Breast epithelium (tissue), 3 donors: ENCODE measurements around the gene PON2.

Experiments
- POLR2A ChIP-seq: fragments of 450-650 bp; IDR thresholded peaks from one replicate; pipeline ENCODE4 v1.6.1; 2016; ENCODE audit warnings: antibody characterized with exemption, mild to moderate bottlenecking, moderate library complexity
- TF ChIP-seq, protein P1 (sequence below), 3 donors: fragments of 450-650 bp; IDR thresholded peaks; one replicate each; pipeline ENCODE4 v1.5.1; 2016 to 2017; ENCODE audit warnings: antibody characterized with exemption in 3 of 3, mild to moderate bottlenecking in 3 of 3, moderate library complexity in 3 of 3

GRCh38 chr7:95411036-95411435, 23.8 kb downstream of the PON2 start:
- TF ChIP-seq, protein P1, sequence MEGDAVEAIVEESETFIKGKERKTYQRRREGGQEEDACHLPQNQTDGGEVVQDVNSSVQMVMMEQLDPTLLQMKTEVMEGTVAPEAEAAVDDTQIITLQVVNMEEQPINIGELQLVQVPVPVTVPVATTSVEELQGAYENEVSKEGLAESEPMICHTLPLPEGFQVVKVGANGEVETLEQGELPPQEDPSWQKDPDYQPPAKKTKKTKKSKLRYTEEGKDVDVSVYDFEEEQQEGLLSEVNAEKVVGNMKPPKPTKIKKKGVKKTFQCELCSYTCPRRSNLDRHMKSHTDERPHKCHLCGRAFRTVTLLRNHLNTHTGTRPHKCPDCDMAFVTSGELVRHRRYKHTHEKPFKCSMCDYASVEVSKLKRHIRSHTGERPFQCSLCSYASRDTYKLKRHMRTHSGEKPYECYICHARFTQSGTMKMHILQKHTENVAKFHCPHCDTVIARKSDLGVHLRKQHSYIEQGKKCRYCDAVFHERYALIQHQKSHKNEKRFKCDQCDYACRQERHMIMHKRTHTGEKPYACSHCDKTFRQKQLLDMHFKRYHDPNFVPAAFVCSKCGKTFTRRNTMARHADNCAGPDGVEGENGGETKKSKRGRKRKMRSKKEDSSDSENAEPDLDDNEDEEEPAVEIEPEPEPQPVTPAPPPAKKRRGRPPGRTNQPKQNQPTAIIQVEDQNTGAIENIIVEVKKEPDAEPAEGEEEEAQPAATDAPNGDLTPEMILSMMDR (IDR thresholded peaks at IDR 0.05), result no peak
- no peak for TF ChIP-seq POLR2A
